Activated CD4-positive, alpha-beta T cell treated with anti-CD3 and anti-CD28 coated beads, Interleukin-2, amount 50 U/mL, for 16 hours (primary cell): ENCODE data around the gene BTBD9.
"Not testable (repeated sequence)": the region's sequence is repeated elsewhere in the genome, so short reads cannot be mapped to it uniquely, and the experiment has no call there.

Experiments used
- DNase-seq: peaks from one replicate; pipeline ENCODE4 v3.0.0-alpha.2; 2020

Gene BTBD9

DNA sequence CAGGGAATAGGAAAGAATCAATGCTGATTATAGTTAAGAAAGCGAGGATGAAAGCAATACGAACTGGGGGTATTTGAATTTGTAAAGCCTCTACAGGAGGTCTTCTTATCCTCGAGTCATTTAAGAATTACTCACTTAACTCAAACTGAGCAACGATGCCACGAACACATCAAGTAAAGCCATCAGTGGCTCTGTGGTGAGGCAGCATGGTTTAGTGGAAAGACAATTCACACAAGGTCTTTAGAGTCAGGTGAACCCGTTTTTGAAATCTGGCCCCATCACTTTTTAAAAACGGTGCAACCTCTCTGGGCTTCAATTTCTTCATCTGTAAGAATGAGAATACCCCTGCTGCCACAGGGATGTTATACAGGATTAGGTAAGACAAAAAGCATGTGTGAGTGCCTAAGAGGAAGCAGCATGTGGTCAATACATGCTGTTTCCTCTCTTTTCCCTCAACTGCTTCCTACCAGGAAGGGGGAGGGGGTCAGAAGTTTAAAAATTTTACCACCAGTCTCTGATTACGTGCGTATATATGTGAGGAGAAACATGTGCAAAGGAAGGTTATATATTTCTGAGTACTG, 162.0 kb downstream of the BTBD9 start:
- DNase-seq: no peak

DNA sequence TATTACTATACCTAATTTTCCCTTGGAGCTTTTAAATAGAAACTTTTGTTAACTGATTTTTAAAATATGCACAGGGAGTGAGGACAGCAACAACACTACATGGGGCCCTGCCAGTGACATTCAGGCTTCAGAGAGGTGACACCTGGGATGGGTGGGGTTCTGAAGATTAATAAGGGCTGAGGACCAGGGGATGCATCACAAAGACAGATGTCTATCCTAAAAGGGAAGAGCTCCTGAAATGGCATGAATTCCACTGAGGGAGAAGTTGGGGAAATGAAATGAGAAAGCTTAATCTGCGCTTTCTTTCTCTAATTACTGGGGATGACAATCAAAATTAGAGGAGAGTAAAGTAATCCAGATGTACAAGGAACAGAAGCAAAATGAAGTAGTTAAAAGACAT, 162.8 kb downstream of the BTBD9 start:
- DNase-seq: no peak

DNA sequence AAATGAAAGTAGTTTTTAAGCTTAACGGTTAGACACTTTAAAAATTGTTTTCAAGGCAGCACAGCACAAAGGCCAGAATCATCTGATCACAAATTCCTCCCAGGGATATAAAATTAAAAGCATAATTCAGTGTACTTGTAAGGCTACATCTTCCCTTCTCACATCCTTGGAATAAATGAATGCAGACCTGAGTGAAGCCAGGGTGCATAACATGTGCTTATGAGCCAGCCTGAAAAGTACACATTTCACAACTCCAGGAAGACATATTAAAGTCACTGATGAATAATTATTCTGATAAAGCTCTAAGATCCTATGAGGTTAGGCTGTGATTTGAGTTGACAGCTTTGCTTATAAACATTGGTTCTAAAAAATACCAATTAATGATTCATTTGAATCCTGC, 163.6 kb downstream of the BTBD9 start:
- no peak for DNase-seq

DNA sequence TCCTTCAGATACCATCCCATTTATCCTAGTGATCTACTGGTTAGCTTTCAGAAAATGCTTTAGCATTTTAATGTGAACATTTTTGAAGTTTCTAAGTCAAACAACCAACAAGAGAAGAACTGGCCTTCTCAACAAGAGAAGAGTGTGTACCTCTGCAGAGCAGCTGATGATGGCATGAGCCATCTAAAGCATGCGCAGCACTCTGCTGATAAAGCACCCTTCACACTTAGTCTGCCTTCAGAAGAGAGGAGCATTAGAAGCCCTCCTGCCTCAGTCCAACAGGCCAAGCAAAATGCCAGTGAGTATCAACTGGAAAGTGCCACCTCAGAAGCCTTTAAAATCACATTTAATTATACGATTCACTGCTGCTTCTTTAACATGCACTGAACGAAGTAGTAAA, 169.2 kb downstream of the BTBD9 start:
- DNase-seq: no peak

DNA sequence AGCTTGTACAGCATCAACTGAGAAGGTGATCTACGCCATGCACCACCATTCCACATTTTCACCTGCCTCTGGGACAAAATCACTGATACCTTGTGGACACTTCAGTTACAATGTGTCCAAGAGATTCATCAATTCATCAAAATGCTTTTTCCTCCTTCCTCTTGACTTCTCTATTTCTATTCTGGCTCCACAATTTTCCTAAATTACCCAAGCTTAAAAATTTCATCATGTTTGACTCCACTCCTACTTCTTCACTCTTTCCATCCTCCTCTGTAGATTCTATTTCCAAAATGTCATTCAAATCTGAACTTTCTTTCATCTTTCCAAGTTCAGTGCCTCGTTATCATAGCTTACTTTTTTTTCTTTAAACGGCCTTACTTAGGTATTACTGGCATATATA, 172.2 kb downstream of the BTBD9 start:
- no peak for DNase-seq

DNA sequence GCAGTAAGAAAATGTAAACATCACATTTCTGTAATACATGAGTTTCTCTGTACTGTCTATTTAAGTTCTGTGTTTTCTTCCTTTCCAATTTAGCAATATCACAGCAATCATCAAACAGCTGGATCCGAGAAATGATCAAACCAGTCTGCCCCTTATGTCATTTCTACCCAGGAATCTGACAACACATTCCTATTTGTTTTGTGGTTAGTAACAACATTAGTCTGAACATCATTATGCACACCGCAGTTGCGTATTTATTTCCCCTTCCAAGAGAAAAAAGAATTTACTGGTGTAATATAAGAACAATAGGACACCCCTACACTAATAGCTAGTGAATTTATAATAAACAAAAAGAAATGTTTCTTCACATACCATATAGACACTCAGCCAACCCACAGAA, 179.5 kb downstream of the BTBD9 start:
- DNase-seq: no peak

DNA sequence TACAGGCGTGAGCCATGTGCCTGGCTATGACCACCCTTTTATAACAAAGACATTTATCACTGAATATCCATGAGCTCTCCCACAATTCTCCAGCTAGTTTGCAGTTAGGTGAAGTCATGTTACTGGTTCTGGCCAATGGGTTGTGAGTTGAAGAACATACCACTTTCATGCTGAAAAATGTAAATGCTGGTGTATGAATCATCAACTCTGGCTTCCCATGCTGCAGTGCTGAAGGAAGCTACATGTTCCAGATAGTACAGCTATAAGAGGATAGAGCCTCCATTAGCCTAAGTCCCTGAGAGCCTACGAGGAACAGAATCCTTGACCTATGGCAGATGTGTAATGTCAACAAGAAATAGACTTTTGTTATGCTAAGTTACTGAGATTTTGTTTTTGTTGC, 180.4 kb downstream of the BTBD9 start:
- no peak for DNase-seq

DNA sequence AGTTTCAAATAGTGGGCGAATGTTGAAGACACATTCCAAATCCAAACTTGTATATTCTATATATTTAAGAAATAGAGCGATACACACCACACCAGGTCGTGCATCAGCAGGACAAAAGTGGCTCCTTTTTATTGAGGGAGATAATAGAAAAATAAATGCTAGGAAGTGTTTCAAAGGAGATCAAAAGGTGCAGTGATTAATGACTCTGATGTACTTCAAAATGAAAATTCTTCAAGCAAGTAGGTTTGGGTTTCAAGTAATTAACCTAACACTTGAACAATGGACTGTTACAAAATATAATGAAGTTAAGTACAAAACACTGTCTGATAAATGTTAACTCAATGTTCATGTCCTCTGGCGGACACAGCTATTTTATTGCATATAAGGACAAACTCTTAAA, 185.9 kb downstream of the BTBD9 start:
- no peak for DNase-seq

DNA sequence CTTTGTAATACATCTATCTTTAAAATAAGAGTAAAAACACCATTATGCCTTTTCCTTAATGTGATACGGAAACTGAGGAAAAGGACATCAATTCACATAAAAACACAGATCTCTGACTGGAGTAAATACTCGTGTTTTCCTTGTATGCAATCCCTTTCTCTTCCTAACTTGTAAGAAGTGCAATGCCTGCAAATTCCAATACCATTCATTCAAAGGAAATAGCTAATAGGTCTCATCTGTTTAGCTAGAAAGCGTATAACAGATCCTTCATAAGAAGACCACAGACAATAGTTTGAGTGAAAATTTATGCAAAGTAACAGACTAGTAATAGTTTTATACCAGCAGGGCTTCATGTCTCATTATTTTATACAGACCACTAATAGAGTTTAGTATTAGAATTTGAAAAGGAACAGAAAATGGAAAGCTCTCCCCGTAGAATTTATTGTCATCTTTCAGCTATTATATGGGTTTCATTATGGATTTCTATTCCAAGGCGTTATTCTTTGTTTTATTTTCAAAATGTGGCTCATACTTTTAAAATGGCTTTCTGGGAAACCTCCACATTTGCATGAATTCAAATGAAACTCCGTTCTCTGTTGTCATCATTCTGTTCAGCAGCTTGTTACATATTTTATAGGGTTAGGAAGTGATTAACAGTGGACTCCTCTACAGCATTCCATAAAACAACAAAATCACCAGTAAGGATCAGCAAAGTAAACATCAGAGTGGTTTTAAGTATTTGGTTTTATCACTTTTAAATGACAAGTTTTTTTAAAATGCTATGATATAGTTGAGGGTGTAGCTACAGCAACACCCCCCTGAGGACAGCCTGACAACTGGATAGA, 186.7 kb downstream of the BTBD9 start:
- DNase-seq: no peak

DNA sequence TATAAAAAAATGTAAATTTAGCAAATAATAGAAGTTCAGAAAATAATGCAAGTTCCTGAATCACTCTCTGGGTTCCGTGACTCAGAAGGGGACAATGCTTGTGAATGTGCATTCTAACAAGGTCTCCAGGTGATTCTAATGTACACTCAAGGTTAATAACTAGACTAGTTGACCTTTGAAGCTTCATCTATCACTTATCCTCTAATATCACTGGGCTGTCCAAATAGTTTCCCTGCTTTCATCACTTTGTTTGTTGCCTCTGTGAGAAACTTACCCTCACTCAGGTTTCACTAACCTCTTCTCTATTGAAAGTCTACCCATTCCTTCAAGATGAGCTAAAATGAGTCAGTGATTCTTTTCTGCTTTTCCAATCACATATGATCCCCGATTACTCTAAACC, 189.0 kb downstream of the BTBD9 start:
- no peak for DNase-seq

DNA sequence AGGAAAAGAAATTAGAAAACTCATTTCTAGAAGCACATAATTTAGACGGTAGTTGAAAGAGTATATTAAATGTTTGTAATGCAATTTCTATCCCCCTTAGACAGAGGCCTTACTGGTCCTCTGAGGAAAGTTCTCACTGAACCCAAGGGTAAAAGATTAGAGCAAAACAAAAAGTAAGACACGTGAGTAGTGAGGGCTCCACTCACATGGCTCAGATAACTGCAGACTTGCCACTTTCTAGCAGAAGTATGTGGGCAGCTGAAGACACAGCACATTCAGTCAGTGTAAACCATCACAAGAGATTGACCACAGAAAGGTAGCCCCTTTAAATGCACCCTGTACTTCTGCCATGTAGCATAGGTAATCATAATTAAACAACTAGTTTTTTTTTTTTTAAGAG, 193.8 kb downstream of the BTBD9 start:
- DNase-seq: no peak

DNA sequence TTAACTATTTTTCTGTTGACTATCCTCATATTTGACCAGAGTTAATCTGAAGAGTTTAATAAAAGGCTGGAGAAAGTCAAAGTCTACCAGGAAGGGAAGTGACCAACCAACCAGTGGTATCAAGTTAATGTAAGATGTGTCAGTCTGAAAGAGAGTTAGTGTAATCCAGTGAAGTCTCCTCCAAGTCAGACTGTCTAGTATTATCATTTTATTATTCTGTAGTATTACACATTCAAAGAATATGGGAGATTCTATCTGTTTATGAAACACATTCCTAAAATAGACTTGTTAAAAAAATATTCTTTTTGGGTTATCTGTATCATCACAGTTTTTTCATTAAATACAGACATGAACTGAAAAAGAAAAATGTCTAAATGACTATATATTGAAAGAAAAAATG, 194.4 kb downstream of the BTBD9 start:
- no peak for DNase-seq

DNA sequence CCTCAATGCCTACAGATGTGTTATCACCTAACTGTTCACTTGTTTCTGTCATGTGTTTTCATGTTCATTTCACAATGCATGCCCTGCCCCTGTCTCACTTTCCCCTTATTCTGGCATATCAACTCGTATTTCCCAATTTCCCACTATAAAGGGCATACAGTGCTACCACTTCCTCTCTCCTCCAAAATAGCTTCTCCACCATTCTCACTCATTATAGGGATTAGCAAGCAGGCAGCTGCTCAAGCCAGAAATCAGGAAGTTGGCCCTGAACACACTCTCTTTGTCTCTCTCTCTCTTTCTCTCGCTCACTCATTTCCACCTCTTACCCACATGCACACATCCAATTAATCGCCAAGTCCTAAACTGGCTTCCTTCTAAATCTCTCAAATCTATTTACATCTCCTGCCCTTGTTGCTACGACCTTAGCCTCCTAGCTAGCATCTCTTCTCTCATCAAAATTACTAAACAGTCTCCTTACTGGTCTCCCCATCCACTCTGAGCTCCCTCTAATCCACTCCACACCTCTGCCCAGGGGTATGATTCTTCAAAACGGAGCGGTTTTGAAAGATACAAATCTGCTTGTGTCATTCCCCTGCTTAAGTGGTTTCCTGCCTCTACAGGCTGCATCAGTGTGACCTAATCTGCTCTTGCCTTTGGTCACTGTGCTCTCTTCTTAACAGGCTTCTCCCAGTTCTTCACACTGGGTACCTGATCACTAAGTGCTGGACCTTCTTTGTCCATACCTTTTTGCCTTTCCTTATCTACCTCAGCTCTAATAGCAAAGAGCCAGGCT, 196.2 kb downstream of the BTBD9 start:
- peak; percentile 46 for DNase-seq

DNA sequence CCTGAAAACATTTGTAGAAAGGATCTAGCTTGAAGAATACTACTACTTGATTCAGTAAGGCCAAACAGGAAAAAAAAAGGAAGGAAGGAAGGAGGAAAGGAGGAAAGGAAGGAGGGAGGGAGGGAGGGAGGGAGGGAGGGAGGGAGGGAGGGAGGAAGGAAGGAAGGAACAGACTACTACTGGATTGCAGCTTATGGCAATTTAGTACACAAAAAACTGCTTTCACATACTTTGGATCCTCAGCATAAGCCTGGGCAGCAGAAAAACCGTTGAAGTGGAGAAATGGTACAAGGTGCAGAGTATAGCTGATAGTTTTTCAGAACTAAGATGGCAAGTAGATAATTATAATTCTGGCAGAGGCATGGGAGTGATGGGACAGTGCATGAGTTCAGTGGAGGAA, 201.6 kb downstream of the BTBD9 start:
- no peak for DNase-seq

DNA sequence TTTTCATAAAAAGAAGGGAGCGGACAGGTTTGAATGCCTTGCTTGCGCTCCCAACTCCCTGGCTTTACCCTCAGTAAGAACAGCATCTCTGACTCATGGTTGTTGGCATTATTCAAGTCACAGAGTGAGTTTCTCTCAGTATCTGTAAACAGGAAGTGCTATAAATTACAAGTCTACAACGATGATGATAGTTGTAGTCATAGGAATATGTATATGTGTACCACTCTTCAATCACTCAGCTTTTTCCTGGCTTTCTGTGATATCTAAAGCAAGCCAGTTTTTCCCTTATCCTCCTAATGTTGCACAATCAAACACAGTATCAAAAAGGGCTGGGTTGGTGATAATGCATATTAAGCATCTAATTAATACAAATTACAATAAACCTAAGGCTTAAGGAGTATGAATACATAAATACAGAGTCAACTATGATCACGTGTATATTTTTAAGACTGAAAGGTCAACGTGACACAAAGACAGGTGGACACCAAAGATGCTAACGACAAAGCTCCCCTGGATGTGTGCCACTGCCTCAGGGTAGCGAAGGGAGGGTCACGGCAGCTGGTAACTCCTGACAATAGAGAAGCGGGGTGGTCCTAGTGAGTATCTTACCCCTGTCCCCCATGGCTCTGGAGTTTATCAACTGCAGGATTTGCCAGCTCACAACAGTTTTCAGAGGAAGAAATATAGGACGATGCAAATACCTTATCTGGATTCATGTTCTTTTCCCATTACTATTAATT, 202.8 kb downstream of the BTBD9 start:
- peak; percentile 33 for DNase-seq

DNA sequence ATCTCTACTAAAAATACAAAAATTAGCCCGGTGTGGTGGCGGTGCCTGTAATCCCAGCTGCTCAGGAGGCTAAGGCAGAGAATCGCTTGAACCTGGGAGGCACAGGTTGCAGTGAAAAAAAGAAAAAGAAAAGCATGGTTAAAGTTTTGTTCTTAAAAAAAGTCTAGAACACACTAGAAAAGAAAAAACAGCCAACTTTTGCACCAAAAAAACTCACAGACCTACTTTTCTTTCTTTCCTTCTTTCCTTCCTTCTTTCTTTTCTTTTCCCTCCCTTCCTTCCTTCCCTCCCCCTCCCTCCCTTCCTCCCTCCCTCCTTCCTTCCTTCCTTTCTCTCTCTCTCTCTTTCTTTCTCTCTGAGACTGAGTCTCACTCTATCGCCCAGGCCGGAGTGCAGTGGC, 204.4 kb downstream of the BTBD9 start:
- no peak for DNase-seq

DNA sequence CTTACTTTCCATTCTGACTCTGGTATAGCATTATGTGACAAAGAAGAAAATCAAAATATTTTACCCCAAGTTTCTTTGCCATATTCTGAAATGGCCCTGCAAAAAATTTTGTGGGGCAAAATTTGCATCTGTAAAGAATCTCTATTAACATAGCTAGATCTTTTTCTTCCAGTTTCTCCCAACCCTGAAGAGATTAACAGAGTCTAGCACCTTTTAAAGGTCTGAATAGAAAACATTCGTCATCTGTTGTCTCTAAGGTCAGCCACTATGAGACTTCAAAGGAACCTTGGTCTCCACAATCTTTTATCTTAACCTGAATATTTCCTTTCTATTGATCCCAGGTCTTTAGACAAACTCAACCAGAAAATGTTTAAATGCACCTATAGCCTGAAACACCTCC, 205.7 kb downstream of the BTBD9 start:
- DNase-seq: no peak

DNA sequence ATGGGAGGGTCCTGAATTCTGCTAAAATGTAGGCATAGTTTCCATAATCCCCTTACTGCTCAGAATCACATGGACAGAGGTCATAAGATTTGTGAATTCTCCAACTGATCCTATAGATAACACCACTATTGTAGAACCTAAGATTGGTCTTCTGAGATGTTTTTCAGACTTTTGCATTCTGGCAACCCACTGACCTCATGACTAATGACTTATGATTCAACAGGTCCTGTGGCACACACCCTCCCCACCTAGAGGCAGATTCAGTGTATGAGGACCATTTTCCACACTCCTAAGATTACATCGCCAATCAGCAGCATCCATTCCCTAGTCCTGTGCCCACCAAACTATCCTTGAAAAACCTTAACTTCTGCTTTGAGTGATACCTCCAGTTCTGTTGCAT, 207.2 kb downstream of the BTBD9 start:
- DNase-seq: no peak

DNA sequence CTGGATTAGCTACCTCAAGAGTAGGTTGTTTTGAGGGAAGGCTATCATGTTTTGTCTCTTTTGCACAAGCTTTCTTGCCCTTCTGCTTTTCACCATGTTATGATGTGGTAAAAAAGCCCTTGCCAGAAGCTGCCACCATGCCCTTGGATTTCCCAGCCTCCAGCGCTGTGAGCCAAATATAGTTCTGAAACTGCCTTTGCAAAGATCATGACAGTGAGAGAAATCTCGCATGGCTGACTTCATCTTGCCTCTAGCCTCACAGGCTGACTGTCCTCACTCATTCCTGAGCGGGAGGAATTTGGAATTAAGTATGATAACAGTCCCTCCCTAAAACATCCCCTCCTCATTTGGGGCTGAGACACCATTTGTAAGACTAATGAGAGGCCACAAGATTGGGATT, 207.7 kb downstream of the BTBD9 start:
- no peak for DNase-seq

DNA sequence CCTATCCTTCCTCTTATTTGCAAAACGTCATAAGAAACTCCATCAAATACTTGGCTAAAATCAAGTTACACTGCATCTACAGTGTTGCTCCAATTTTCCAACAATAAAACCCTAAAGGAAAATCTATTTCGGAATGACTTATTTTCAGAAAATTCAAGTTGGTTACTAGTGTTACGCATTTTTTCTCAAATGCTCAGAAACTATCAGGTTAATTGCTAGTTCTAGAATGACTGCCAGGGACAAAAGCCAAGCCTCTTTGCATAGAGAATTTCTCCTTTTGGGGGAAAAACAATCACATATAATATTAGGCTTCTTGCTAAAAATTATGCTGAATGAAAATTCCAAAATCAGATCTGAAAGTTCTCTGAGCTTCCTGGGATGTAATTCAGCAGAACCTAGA, 210.2 kb downstream of the BTBD9 start:
- DNase-seq: no peak

DNA sequence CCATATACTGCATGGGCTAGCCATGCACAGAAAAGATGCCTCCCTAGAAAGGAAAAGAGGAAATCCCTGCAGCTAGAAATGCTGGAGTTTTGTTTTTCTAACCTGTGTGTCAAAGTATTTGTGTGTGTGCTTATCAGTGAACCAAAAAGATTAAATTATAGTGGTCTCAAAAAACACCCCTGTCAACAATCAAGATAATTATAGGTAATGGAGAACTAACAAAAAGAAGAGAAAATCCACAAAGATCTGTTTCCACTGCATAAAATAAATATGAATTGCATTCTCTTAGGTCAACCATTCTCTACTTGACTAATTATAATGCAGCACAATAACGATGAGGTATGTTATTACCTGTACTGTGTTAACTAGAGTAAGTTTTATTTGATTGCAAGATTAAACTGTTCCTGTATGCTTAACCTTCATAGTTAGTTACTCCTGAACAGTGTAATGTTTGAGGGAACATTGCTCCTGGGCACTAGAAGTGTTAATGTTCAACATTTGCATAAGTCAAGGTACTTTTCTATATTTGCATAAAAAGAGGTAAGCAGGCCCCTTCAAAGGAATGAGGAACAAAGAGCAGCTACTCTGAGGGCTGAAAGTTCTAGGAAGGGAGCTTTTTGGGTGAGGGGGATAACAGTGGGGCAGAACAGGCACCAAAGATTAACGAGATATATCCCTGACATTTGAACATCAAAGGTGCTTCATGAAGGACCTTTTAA, 212.1 kb downstream of the BTBD9 start:
- DNase-seq: no peak

DNA sequence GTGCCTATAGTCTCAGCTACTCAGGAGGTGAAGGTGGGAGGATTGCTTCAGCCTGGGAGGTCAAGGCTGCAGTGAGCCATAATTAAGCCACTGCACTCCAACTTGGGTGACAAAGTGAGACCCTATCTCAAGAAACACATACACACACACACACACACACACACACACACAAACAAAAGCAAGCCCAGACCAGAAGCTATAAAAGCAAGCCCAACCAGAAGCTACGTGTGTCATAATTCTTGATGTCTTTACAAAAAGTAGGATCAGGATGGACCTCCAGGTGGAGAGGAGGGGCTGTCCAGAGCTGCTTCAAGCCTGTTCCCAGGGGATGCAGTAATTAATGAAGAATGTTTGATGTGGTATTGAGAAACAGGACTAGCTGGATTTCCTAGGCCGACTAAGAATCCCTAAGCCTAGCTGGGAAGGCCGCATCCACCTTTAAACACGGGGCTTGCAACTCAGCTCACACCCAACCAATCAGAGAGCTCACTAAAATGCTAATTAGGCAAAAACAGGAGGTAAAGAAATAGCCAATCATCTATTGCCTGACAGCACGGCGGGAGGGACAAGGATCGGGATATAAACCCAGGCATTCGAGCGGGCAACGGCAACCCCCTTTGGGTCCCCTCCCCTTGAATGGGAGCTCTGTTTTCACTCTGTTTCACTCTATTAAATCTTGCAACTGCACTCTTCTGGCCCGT, 213.8 kb downstream of the BTBD9 start:
- DNase-seq: not testable (repeated sequence)
